GM18868 (cell line): ENCODE results near the gene LARGE1.

Experiments used
- ATAC-seq: cut with Tn5 transposase; IDR thresholded peaks from one replicate; pipeline ENCODE4 v1.9.1; 2021; ENCODE audit warnings: mild to moderate bottlenecking, moderate library complexity; ENCODE audit not compliant: unreplicated experiment

The LARGE1 gene

DNA sequence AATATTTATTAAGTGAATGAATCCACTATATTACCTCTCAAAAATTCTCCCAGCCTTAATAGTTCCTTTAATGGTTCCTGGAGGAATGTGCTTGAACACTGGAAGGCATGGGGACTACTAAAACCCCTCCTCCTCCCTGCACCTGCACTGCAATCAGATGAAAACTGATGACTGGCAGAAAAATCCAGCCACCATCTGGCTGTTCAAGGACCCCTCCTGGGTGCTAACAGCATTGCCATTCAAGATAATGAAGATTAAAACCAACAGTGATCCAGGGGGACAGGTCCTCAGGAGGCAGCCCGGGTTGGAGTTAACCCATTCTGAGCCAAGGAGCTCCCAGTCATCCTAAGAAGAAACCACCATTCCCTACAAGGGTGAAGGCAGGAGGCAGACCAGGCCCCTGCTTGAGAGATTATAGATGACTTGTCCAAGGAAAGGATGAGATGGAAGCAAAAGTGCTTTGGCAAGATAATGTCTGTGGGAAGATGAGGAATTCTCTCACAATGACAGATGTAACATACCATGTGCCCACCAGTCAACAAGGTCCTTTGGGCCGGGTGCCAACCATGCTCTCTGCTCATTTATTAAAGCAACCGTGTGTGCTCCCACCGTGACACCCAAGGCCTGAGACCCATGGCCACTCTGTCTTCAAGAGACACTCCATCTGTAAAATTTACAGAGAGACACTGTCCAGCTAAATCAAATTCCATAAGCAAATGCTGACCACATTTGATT, 90.6 kb downstream of the LARGE1 start:
- no peak for ATAC-seq

DNA sequence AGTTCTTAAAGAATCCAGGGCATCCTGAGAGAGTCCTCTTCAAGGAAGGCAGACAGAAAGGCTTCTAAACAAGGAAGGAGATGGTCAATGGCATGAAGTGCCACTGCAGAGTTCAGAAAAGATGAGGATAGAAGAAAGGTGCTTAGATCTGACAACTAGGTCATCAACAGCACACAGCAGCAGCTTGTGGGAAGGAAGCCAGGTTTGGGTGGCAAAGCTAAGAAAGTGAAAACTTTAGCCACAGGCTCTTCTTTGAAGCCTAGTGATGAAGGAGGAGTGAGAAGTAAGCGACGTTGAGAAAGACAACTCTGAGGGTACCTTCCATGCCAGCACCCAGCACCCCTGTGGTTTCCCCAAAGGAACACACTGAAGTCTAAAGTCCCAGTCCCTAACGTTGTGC, 92.0 kb downstream of the LARGE1 start:
- ATAC-seq, result no peak

DNA sequence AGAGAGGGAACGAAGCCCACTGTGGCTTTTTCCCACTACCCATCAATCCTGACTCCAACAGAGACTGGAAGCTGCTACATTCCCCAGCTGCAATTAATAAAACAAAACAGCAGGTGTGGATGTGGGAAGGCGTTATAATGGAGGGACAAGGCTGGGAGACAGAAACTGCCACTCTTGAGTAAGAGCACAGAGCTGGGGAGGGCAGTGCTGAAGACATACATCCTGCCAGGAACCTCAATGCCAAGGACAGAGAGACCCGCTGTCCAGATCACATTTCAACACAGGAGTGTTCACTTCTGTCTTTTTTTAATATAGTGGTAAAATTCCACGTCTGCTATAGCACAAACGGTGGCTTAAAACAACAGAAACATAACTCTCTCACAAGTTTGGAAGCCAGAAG, 94.5 kb downstream of the LARGE1 start:
- ATAC-seq, result no peak

DNA sequence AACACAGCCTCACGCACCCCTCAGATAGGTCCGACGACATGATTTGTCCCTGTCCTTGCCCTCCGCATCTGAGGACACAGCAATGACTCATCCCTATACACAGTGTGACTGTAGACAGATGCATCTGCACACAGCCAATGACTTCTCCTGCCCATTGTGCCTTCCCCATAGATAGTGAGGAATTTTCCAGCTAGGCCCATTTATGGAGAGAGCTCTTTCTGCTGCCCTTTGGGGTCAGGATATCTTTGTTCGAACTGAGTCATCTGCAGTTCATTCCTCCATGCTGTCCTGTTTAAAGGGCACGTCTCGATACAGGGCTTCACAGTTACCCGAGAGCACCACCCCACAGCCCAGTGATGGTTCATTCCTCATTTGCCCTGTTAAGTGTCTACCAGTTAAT, 96.7 kb downstream of the LARGE1 start:
- ATAC-seq, result no peak

DNA sequence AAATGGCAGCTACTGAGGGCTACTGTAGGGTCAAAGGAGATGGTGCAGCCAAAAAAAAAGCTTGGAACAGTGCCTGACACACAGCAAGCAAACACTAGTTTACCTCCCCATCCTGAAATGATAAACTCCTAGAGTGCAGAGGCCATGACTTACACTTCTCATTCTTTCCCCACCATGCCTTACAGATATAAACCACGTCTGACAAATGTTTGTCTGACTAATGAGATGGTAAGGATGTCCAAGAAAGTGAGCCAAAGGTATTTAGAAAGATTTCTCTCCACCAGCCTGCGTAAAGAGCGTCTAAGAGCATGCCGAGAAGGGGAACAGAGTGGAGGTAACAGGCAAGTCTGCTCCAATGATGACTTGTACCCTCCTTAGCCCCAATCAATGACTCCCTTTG, 99.0 kb downstream of the LARGE1 start:
- no peak for ATAC-seq

DNA sequence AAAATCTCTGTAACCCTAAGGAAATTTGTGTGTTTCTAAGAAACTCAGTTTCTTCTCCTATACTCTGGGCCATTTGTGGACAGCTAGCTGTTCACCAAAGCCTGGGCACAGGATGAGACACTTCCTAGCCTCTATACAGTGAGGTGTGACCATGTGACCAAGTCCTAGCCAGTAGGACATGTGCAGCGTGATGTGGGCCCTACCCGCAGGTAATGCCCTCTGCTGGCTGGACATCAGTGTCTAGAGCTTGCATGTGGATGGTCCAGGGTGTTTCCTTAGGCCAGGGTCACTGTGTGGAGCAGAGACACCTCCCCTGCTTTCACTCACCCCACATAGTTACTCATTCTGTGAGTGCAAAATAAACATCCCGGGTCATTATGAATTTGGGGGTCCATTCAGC, 100.5 kb downstream of the LARGE1 start:
- no peak for ATAC-seq

DNA sequence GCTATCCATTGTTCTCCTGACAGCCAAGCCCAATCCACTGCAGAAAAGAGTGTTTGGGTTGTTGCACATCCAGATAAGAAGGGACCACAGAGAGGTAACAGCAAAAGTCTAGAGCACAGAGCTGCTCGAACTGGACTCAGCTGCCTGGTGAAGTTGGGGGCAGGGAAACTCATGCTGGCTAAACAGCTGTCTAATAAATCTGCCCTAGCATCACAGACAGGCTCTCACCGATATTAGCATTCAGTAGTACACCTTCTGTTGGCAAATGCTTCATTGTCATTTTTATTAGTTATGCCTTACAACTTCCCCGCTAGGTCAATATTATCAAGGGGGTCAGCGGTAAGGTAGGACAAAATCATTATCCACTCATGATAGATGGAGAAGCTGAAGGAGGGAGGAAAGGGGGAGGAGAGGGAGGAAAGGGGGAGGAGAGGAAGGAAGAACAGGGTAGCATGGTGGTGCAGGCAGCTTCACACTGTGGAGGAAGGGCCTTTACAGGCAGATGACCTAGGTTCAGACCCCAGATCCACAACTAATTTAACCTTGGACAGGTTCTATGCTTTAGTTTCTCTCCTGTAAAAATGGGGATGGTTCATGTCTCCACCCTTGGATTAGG, 102.7 kb downstream of the LARGE1 start:
- no peak for ATAC-seq

DNA sequence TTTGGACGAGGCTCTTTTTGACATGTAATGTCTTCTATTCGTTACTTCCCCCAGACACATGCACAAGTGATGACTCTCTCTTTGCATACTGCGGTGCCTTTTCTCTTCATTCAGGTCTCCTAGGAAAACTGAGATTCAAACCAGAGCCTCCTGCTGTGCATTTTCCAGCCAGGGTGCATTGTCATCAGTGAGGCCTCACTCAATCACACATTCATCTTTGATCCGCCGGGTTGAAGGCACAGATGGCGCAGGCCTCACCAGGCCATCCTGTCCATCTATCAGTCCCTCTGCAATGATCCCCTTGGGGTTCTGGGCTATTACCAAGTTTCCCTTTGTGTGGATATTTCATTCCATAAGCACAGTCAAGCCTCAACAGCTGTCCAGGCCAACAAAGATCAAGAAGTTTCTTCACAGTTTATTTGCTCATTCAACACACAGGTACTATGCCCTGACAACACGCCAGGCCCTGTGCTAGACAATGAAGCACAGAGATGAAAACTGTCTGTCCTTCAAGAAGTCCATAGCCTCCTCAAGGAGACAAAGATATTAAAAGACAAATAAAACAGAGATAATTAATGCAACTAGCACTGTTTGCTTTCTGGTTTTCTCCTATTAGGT, 107.8 kb downstream of the LARGE1 start:
- no peak for ATAC-seq

DNA sequence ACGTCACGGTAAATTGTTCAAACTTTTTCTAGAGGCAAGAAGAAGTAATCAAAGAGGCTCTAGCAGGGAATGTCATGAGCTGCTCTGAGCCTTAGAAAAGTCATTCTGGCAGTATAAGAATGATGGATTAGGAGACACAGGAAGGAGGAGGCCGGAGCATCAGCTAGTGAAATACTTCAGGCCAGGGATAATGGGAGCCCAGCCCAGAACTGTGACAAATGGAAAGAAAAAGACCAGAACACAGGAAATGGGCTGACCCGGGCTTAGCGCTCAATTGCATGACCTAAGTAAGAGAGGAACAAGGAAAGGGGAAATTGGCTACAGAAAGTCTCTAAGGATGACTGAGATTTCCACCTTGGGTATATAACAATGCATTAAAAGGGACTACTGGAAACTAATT, 108.6 kb downstream of the LARGE1 start:
- no peak for ATAC-seq

DNA sequence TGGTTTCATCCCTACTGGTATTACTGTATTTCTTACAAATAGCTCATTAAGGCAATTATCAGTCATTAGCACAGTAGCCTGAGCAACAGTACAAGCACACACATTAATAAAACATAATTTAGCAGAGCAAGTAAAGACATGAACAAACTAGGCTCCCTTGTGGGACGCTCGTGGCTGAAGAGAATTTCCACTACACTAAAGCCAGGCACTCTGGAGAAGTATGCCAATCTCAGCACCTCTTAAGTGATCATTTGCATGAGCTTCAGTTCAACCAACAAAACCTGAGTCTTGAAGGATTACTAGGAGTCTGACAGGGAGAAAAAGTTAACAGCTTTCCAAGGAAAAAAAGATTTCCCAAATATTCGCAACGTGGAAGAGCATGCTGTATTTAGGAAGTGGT, 109.1 kb downstream of the LARGE1 start:
- no peak for ATAC-seq

DNA sequence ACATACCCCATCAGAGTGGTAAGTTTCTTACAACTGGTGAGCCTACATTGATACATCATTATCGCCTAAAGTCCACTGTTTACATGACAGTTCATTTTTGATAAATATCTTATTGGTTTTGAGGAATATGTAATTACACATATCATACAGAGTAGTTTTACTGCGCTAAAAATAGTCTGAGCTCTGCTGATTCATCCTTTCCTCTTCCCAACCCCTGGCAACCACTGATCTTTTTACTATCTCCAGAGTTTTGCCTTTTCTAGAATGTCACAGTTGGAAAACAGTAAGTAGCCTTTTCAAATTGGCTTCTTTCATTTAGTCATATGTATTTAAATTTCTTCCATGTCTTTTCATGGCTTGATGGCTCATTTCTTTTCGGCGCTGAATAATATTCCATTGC, 112.8 kb downstream of the LARGE1 start:
- ATAC-seq, result no peak

DNA sequence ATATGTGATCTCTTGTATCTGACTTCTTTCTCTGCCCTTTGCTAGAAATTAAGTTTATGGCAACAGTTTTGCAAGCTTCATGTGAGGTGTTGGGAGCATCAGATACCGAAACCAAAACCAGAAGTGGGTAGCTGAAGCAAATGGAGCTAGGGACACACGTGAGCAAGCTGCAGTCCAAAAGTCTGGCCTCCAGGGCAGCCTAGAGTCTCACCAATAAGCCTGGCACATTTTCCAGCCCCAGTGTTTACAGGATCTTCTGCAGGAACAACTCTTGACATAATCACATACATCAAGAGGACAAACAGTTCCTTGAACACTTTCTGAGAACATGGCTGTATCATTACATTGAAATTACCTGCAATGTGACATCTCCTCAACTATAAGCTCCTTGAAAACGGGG, 114.1 kb downstream of the LARGE1 start:
- ATAC-seq, result no peak

DNA sequence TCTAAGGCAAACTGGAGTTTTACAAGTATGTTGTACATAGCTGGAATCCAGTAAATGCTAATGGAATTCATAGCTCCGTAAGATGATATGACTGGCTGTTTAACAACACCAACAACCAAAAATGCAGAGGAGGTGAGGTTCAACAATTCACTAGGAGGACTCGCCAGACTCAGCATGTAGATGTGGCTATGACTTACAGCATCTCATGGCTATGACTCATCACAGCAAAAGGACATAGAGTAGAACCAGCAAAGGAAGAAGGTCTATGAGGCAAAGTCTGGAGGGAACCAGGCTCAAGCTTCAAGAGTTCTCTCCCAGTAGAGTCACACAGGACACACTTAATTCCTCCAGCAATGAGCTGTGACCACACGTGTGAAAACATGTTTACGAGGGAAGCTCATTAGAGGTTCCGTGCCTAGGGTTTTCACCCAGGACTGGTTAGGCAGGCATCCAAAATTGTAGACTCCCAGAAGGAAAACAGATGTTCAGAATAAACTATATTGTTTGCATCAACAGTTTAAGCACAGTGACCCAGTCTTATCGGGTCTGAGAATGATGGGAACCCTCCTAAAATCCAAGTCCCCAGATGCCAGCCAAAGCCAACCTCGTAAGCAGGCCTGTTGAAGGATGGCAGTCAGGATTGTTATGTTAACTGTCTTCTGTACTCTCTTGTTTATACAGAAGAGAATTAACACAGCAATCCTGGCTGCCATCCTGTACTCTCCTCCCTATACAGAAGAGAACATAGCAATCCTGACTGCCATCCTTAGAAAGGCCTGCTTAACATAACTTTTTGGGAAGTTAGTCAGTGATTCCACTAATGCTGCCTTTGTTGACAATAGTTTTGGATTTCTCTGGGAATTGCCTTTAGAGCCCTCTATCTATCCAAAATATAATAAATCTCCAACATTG, 116.6 kb downstream of the LARGE1 start:
- ATAC-seq, result no peak

DNA sequence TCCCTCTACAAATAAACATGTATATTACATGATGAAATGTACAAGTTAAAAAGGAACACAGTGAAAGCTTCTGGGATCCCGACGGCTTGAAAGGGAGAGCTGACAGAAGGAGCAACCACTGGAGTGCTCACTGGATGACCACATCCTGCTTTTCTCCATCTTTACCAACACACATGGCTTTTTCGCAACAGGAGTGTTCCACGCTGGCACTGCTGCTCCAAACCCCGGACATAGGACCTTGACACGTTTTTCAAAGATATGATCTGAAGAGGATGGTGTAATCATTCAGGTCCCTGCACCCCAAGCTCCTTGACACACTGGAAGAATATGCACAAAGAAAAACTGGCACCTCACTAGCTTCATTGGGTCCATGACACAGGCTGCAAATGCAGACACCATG, 121.9 kb downstream of the LARGE1 start:
- ATAC-seq, result no peak

DNA sequence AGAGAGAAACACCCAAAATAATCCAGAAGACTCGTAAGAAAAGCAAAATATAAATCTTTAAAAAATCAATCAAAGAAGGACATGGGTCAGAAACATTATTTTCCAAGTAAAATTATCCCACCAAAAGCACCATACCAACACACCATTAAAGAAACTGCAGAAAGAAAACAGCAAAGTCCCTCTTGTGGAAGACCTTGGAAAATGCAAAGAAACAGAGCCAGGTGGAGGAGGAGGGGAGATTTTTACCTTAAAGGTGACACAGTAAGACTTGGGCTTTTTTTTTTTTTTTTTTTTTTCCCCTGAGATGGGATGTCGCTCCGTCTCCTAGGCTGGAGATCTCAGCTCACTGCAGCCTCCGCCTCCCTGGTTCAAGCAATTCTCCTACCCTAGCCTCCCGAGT, 123.8 kb downstream of the LARGE1 start:
- ATAC-seq, result no peak

DNA sequence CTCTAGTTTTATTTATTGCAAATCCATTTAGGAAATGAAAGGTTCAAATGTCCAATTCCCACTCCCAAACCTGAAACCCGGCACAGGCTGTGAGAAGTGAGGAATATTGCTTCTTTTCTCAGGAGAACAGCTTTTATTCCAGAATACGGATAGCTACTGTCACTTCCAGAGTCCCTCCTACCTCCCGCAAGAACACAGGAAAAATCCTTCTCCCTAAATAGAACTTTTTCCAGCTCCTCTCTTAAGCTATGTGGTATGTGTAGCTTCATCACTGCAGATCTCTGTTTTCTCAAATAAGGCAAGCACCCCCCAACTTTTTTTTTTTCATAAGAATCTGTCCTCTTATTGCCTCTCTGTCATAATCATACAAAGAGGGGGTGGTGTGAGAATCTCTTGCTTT, 126.8 kb downstream of the LARGE1 start:
- no peak for ATAC-seq

DNA sequence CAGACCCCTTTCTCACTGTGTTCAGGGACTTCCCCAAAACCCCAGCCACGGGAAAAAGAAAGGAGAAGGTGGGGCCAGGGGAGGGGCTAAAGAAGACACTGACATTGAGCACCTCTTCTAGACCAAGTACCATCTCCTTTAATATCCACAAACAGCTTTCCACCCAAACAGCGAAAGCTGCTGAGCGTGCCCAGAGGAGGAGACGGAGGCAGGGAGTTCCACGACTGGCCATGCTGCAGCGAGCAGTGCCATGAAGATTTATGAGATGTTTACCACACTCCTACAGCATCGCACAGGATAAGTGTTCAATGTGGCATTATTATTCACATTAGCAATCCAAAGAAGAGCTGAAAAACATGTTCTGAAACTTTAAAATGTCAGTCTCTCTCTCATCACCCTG, 127.4 kb downstream of the LARGE1 start:
- no peak for ATAC-seq

DNA sequence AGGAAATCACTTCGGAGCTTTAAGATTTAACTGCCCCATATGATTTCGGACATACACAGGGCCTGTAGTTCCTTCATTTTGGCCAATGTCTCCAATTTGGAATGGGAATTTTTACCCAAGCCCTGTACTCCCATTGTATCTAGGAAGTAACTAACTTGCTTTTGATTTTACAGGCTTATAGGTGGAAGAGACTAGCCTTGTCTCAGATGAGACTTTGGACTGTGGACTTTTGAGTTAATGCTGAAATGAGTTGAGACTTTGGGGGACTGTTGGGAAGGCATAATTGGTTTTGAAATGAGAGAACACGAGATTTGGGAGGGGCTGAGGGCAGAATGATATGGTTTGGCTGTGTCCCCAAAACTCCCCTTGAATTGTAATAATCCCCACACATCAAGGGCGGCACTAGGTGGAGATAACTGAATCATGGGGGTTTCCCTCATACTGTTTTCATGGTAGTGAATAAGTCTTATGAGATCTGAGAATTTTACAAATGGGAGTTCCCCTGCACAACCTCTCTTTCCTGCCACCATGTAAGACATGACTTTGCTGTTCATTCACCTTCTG, 130.5 kb downstream of the LARGE1 start:
- no peak for ATAC-seq

DNA sequence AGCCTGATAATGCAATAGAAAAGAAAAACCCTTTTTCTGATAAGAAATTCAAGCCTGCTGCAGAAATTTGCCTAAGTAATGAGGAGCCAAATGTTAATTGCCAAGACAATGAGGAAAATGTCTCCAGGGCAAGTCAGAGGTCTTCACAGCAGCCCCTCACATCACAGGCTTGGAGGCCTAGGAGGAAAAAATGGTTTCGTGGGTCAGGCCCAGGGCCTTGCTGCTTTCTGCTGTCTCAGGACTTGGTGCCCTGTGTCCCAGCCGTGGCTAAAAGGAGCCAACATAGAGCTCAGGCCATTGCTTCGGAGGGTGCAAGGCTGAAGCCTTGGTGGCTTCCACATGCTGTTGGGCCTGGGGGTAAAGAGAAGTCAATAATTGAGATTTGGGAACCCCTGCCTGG, 131.3 kb downstream of the LARGE1 start:
- no peak for ATAC-seq

DNA sequence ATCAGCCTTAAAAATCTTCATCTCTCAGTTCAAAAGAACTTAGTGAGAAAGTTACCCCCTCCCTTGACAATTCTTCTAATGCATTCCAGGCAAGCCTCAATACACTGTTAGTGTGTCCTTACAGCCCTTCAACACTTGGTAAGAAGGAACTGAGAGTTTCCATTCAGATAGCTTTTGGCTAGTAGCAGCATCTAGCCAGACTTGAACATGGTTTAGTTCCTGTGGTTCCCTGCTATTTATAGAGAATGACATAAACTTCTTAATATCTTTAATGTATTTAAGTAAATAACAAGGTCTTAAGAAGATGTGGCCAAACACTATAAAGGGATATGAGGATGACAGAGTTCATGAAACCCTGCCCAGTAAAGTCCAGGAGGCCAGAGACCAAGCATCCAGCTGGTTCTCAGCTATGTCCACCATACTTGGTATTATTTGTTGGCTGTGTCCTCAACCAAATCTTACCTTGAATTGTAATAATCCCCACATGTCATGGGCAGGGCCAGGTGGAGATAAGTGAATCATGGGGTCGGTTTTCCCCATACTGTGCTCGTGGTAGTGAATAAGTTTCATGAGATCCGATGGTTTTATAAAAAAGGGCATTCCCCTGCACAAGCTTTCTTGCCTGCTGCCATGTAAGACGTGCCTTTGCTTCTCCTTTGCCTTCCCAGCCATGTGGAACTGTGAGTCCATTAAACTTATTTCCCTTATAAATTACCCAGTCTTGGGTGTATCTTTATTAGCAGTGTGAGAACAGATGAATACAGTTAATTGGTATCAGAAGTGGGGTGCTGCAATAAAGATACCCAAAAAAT, 132.4 kb downstream of the LARGE1 start:
- no peak for ATAC-seq
